Retinal pigment epithelial cell (primary cell): Measurements from ENCODE around the gene PDGFB.

Experiments
- DNase-seq: peaks from one replicate; pipeline ENCODE4 v3.0.0-alpha.2; 2010; ENCODE audit warnings: low read depth
- H3K4me3 ChIP-seq: 2 replicates; pipeline ENCODE4 v1.5.1; 2011; ENCODE audit warnings: mild to moderate bottlenecking, low read length, control low read depth, moderate library complexity
- TF ChIP-seq, protein P1 (sequence below): conservative IDR thresholded peaks from 2 replicates; pipeline ENCODE4 v1.5.1; 2011; ENCODE audit warnings: low read depth, low read length, control low read depth, inconsistent platforms

The PDGFB gene

DNA sequence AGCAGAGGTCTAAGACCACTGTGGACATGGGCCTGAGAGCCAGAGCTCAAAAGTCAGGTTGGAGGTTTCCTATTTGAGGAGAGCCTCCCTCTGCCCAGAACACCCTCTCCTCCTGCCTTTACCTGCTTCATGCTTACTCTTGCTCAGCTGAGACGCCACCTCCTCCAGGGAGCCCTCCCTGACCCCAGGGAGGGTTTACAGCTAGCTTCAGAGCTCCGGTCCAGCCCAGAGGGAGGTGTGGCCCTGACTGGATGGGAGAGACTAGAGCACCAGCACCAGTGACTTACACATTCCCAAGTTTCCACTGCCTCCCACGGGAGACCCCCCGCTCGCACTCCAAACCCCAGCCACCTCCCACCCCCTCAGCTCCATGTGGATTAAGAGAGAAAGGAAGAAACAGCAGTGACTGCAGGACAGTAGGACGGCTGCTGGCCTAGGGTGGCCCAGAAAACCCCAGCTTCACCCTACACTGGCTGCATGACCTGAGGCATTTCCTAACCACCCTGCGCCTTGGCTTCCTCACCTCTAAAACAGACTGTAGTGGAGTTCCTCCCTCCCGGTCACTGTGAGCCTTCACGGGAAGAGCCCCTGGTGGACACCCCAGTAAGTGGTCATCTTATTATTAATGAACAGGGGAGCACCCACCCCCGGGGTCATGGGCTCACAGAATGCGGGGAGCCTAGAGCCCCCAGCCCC, 24.5 kb upstream of the PDGFB start:
- TF ChIP-seq, protein P1, sequence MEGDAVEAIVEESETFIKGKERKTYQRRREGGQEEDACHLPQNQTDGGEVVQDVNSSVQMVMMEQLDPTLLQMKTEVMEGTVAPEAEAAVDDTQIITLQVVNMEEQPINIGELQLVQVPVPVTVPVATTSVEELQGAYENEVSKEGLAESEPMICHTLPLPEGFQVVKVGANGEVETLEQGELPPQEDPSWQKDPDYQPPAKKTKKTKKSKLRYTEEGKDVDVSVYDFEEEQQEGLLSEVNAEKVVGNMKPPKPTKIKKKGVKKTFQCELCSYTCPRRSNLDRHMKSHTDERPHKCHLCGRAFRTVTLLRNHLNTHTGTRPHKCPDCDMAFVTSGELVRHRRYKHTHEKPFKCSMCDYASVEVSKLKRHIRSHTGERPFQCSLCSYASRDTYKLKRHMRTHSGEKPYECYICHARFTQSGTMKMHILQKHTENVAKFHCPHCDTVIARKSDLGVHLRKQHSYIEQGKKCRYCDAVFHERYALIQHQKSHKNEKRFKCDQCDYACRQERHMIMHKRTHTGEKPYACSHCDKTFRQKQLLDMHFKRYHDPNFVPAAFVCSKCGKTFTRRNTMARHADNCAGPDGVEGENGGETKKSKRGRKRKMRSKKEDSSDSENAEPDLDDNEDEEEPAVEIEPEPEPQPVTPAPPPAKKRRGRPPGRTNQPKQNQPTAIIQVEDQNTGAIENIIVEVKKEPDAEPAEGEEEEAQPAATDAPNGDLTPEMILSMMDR: no peak
- DNase-seq: no peak
- H3K4me3 ChIP-seq: no peak overlapping the region

DNA sequence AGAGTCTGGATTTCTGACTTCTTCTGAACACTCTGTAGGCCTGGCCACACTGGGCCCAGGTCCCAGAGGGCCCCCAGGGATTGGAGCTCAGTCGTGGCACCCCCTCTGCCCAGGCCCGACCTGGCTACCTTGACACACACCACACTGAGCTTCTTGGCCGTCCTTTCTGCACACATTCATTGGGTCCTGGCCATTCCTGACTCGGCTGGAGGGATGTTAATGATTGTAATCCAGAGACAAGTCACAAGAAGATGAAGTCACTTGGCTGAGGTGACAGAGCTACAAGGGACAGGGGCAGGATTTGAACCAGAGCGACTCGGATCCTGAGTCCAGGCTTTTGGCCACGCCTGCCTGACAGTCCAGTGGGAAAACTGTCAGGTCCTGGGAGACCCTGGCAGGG, 23.9 kb upstream of the PDGFB start:
- TF ChIP-seq, protein P1: no peak

DNA sequence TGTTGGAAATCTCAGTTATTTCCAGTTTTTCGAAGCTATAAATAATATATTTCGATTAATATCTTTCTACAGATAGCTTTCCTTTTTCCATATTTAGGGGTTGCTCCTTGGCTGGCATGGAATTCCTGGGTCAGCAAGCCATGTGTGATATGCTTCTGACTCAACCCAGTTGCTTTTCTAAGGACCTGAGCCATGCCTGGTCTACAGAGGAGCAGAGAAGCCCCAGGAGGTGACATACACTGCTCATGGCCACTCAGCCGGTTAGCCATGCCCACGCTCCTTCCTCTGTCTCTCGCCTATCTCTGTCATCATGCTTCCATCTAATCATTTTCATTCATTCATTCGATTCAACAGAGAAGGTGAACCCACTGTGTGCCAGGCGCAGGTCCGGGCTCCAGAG, 23.2 kb upstream of the PDGFB start:
- H3K4me3 ChIP-seq: no peak overlapping the region
- TF ChIP-seq, protein P1: no peak
- DNase-seq: no peak

More for the DNA sequence above, 23.9 kb upstream of the PDGFB start:
- no peak overlapping the region for H3K4me3 ChIP-seq
- DNase-seq: no peak

DNA sequence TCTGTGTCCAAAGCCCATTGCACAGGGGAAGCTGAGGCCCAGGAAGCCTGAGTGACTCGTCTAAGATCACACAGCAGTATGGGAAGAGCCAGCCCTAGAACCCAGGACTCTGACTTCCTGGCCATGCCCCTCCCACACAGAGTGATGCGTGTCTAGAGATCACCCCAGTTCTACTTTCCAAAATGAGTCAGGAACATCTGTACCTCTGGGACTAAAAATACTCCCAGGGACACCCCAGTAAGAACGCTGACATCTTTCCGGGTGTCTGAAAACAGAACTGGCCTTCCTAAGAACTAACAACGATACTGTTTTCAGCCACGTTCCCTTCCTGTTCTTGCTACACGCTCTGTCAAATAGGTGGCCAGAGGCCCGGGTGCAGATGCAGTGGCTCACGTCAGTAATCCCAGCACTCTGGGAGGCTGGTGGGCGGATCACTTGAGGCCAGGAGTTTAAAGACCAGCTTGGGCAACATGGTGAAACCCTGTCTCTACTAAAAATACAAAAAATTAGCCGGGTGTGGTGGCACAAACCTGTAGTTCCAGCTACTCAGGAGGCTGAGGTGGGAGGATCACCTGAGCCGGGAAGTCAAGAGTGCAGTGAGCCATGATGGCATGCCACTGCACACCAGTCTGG, 21.7 kb upstream of the PDGFB start:
- TF ChIP-seq, protein P1: no peak
- no peak for DNase-seq
- H3K4me3 ChIP-seq: no peak overlapping the region

DNA sequence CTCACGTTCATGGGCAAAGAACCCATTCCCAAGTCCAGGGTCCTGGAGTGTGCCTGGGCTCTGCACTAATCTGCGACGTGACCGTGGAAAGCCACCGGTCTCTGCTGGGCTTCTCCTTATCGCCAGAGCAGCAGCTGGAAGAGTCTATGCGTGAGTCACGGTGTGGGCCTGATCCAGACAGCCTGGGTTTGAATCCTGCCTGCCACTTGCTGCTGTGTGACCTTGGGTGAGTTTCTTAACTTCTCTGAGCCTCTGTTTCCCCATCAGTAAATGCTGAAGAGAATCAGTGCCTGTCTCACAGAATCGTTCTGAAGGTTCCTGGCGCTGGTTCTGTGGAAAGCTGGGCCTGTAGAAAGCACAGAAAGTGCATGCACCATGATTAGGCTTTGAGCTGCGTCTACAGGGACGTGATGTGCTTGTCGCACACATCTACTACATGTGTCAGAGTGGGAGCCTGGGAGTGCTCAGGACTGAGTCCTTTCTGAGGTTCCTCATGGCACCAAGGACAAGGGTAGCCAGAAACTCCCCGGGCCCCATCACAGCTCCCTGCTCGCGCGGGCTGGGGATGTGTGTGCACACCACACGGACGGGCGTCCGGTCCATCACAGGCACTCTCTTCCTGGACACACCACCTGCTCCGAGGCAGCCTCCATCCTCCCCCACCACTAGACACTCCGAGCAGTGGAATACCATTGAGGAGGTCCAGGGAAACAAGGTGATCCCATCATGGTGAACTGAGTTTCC, 20.5 kb upstream of the PDGFB start:
- TF ChIP-seq, protein P1: no peak
- no peak overlapping the region for H3K4me3 ChIP-seq
- no peak for DNase-seq

DNA sequence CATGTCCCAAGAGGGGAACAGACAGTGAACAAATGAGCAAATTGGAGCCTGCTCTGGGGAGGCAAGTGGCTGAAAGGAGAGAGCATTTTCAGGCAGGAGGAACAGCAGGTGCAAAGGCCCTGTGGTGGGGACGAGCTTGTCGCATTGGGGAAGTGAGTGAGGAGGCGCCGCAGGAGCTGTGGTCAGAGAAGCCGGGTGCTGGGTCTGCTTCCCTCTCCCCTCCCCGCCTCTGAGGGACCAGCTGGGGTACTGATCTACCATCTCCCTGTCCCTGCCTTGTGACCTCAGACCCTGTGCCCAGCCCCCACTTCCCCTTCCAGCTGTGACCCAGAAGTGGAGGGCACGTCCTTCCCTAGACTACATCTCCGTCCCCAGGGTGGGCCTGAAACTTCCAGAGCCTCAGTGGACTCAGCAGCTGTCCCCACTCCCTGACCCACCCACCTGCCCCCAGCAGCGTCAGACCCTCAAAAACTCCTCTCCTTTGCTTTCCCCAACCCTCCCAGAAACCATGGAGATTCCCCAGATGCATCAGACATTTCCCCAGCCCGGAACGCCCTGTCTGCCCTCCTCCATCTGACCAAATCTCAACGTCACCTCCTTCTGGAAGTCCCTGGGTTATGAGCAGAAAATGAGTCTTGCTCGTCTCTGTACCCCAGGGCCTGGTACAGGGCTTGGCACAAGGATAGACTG, 19.7 kb upstream of the PDGFB start:
- TF ChIP-seq, protein P1: no peak
- DNase-seq: no peak
- no peak overlapping the region for H3K4me3 ChIP-seq
